ENCODE data around the gene TBCK. TPM values are rescaled to one million over a fixed set of nuclear protein-coding genes. Genes with fewer than 3 reads are reported as not detected.

TBCK gene
- 12.5 and 18.6 TPM in 2 replicates for total RNA-seq

DNA sequence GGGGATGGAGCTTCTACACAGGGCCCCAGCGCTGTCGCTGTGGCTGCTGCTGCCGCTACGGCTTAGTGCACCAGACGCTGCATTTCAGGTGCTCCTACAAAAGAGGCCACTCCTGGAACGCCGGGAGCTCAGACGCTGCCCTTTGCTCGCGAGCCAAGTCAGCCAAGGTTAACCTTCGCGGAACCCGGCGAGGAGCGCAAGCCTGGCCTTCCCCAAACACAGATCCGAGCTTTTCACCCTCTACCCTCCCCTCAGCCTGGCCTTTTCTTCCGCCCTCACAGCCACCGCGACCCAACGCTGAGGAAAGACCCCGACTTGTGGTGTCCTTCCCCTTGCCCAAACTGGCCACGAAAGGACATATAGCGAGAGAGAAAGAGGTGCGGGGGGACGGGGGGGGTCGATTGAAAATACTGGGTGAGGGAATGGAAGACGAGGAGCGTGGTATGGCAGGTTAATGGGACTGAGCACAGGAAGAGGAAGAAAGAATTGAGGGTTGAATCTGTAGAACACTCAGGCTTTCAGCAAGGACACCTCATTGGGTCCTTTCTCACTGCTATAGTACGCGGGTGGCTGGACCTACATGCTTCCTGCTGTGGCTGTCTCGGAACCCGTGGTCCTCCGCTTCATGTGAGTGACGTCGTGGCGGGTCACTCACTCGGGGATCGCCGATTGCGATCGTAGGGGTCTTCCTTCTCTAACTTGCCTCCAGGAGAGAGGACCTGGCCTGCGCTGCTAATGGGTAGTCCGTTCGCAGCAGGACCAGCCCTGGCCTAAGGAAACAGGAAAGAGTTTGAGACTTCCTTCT lies at the start of gene TBCK, which contains the start of gene AIMP1:
TSS of gene TBCK (minus strand) at position 242 of the 805 bp plus-strand sequence. CDS start 7,249 bp downstream, outside the sequence.
TSS of gene AIMP1 (plus strand) at position 583 of the 805 bp plus-strand sequence. CDS start 8,460 bp downstream, outside the sequence.

Other genes with a start within 250 kb of the TBCK start
- gene AIMP1, start 341 bp upstream of the TBCK start, total RNA-seq = 6.5 and 10.8 TPM in 2 replicates
- not detected in 2 replicates for gene GIMD1, start 52.6 kb upstream of the TBCK start, total RNA-seq